Hematopoietic multipotent progenitor cell treated with erythropoietin and hydrocortisone succinate and interleukin-3 and kit ligand, for 6 days (in vitro differentiated cells): ENCODE results near the gene GUCA2B.

ENCODE experiments used
- DNase-seq: peaks from one replicate; pipeline ENCODE4 v3.0.0-alpha.2; 2015

The GUCA2B gene

GRCh38 chr1:42191319-42191718, 38.1 kb downstream of the GUCA2B start:
- no peak for DNase-seq

DNA sequence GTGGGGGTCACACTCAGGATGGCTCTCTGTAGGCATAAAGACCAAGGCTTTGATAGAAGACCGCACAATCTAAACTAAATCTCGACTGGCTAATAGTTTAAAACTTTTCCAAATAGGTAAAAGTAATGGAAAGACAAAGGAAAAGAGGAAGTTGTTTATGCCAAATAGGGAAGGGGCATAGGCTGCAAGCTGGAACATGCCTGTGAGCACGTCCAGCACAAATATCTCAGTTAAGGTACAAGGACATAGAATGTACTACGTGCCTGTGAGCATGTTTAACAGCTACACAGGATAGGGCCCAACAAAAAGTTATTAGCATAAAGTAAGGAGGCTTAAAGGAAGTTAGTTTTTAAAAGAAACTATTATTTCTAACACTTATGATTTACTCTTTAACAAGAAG, 38.9 kb downstream of the GUCA2B start:
- no peak for DNase-seq

DNA sequence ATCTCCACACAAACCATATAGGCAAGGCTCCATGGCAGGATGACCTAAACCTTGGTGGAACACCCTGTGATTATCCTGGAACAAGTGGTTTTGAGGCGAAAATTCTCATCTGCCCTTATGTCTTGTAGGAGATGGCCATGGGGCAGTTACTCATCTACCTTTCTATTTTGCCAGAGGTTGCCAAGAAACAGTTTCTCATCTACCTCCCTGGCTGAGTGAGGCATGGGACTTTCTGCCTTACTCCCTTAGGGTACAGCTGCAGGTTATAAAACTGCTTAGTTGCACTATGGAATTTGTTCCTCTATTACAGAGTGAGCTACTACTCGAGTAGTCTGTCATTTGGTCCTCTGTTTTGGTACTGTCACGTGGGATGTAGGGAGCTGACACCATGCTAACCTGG, 42.6 kb downstream of the GUCA2B start:
- no peak for DNase-seq

- DNase-seq = no peak
These were observed 45.0 kb downstream of the GUCA2B start for GRCh38 chr1:42198251-42198650.

GRCh38 chr1:42201986-42202385, 48.8 kb downstream of the GUCA2B start:
- no peak for DNase-seq
